Stimulated activated CD4-positive, alpha-beta T cell treated with anti-CD3 and anti-CD28 coated beads, Interleukin-2, amount 100 ng/mL, for 4 hours (primary cell): ENCODE results near the gene UNC13C.
"Not testable (repeated sequence)": the region's sequence is repeated elsewhere in the genome, so short reads cannot be mapped to it uniquely, and the experiment has no call there.

Experiments
- DNase-seq: peaks from one replicate; pipeline ENCODE4 v3.0.0-alpha.2; 2020; ENCODE audit warnings: low read depth

The UNC13C gene

GRCh38 chr15:53978253-53978906 is at the start of gene UNC13C:
UNC13C (plus strand) TSS chr15:53978441; CDS start chr15:54012904, 34,463 bp downstream.
- no peak for DNase-seq

- no peak for DNase-seq
Observed at GRCh38 chr15:53936137-53936536, 42.1 kb upstream of the UNC13C start.

- DNase-seq = not testable (repeated sequence)
Observed at GRCh38 chr15:53937632-53938031, 40.6 kb upstream of the UNC13C start.

- no peak for DNase-seq
Observed at GRCh38 chr15:53950572-53950971, 27.7 kb upstream of the UNC13C start.

- no peak for DNase-seq
Observed at GRCh38 chr15:53955396-53955795, 22.8 kb upstream of the UNC13C start.

- DNase-seq = no peak
Observed at GRCh38 chr15:53962646-53963561, 15.3 kb upstream of the UNC13C start.

GRCh38 chr15:53963801-53964200 is 14.4 kb upstream of the UNC13C start:
- DNase-seq = no peak

GRCh38 chr15:53974121-53974520 is 4.1 kb upstream of the UNC13C start:
- no peak for DNase-seq

- DNase-seq = no peak
Observed at GRCh38 chr15:53974813-53975212, 3.4 kb upstream of the UNC13C start.

GRCh38 chr15:53976844-53977392 is 1.3 kb upstream of the UNC13C start:
- no peak for DNase-seq

GRCh38 chr15:53979051-53979788 is 979 bp downstream of the UNC13C start:
- no peak for DNase-seq

- no peak for DNase-seq
Observed at GRCh38 chr15:53980021-53980420, 1.8 kb downstream of the UNC13C start.

- DNase-seq = no peak
Observed at GRCh38 chr15:53982071-53982680, 3.9 kb downstream of the UNC13C start.

- DNase-seq = no peak
Observed at GRCh38 chr15:53982876-53983275, 4.6 kb downstream of the UNC13C start.

GRCh38 chr15:53984221-53984620 is 6.0 kb downstream of the UNC13C start:
- DNase-seq = no peak

GRCh38 chr15:53985562-53985961 is 7.3 kb downstream of the UNC13C start:
- DNase-seq = no peak

GRCh38 chr15:53987480-53987879 is 9.2 kb downstream of the UNC13C start:
- no peak for DNase-seq

GRCh38 chr15:54007256-54007655 is 29.0 kb downstream of the UNC13C start:
- DNase-seq = no peak

- no peak for DNase-seq
Observed at GRCh38 chr15:54011656-54012055, 33.4 kb downstream of the UNC13C start.

GRCh38 chr15:54014067-54014655 is 35.9 kb downstream of the UNC13C start:
- no peak for DNase-seq

- no peak for DNase-seq
Observed at GRCh38 chr15:54017251-54017650, 39.0 kb downstream of the UNC13C start.
